ENCODE results near the gene CSMD2. TPM values are rescaled to one million over a fixed set of nuclear protein-coding genes. Genes with fewer than 3 reads are reported as not detected.

The CSMD2 gene
- total RNA-seq, 1 donor from 2014 or later: 0.12 TPM

DNA sequence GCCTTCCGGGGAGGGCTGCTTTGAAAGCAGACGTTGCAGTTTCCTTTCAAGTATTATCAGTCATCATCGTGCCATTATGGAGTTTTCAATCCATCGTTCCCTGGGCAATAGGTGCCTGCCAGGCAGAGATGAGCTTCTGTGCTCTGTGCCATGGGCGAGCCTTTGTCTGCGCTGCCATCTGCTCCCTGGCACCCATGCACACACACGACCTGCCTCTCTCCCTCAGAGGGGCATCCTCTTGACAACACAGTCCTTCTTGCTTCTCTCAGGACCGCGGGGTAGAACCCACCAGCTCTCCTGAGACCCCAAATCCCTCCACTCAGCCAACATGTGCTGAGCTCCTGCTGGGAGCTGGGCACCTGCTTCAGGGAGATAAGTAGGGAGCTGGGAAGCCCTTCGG lies 151.9 kb downstream of the CSMD2 start:
- no peak for DNase-seq (ENCODE audit: extremely low read depth, low read depth, low spot score)

DNA sequence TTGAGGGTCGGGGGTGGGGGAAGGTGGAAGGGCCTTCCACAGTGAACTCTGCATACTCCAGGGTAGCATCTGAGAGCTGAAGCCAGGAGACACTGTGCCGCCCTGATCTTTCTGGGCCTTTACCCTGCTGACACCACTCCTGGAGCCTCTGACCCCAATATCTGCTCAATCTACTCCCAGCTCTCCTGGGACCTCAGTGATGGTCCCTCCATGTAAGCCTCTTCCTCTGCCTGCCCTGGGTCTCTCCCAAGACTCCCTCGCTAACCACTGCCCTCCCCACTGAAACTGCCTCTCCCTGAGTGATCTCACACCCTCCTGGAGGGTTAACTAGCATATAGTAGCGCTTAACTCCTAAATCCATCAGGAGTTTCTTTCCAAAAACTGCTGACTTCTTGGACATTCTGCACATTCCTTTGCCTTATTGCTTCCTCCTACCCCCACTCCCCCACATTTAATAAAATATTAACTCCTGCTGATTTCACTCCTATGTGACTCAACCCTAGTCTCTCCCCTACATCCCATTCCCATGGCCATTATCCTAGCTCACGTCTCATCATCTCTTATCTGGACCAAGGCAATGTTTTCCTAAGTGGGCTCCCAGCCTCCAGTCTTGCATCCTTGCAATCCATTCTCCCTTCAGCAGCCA lies 155.6 kb downstream of the CSMD2 start:
- DNase-seq (ENCODE audit: extremely low read depth, low read depth, low spot score): no peak

DNA sequence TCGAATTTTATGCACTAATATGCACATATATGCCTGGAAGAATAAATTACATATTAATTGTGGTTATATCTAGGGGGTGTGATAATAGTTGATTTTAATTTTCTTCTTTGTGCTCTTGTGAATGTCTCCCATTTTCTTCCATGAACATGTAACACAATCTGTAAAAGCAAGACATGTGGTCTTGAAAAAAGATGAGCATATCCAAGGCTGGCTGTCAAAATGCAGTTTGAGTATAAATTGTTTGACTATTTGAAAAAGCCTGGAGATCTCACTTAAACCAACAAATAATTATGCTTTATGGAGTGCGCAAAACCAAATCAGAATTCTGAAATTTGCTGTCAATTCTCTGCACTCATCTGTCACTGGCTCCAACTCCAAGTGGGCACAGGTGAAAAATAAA lies 157.3 kb downstream of the CSMD2 start:
- DNase-seq (ENCODE audit: extremely low read depth, low read depth, low spot score): no peak

GRCh38 chr1:34005309-34005708 lies 159.7 kb downstream of the CSMD2 start:
- DNase-seq (ENCODE audit: extremely low read depth, low read depth, low spot score): no peak

- DNase-seq (ENCODE audit: extremely low read depth, low read depth, low spot score): no peak
Measured at GRCh38 chr1:34002810-34003209, 162.2 kb downstream of the CSMD2 start.

DNA sequence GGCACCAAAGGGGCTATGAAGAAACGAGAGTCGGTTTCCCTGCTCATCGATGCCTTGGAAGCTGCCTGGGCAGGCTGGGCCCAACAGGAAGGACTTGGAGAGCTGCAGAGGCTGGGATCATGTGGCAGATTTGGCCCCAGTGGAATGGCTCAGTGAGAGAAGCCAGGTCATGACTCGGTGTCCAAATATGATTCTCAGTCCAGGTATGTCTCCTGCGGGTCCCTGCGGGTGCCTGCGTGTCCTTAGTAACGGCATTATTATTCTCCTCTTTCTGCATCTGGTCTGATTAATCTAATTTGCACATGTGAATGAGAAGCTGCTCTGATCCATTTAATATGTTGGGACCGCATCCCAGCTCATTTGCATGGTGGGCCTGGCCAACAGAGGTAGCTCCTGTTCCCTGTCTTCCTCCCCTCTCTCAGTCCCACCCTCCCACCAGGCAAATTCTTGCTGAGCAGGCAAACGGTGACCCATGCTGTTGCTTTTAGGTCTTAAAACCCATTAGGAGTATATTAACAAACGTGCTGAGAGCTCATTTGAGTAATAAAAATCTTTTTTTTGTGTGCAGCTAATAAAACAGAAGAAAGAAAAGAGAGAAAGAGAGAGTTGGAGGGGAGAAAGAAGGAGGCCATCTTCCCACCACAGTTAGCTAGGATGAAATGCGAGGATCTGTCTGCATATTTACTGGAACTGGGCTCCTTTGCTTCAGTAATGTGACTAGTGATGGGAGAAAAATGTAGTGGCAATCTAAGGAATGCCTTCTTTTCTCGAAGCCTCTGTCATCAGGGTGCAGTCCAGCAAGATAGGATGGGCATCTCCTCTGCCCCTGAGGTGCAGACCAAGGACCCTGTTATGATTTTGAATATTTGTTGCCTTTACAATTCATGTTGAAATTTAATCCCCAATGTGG lies 167.6 kb downstream of the CSMD2 start:
- no peak for DNase-seq (ENCODE audit: extremely low read depth, low read depth, low spot score)

GRCh38 chr1:33996281-33996680 lies 168.7 kb downstream of the CSMD2 start:
- no peak for DNase-seq (ENCODE audit: extremely low read depth, low read depth, low spot score)

DNA sequence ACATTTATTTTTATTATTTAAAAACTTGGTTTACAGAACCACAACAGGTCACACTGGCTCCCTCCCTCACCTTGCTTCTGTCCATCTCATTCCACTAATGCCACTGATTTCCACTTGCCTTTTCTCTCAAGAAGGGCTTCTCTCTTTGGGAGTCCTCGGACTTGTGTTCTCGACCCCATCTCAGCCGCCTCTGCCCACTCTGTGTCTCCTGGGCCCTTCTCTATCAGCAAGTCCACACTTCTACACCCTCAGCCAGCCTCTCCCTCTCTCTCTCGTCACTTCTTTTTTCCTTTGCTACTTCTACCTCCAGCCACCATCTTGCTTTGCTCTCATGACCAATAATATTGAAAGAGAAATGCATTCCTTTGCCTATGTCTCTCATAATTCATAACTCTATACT lies 171.7 kb downstream of the CSMD2 start:
- no peak for DNase-seq (ENCODE audit: extremely low read depth, low read depth, low spot score)

DNA sequence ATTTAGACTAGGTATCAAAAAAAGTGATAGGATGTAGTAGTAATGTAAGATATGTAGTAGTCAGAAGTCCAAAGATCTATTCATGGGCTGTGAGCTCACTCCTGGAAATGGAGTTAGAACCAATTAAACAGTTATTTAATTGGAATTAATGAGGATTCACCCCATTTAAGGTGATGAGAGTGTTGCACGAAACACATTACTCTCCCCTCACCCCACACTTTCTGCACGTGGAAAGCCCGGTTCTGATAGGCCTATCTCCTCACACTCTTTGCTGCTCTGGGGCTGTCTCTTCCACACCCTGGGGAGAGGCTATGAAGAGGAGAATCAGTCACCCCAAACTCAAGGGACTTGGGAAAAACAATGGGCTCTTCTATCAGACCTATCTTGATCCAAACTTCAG lies 174.7 kb downstream of the CSMD2 start:
- DNase-seq (ENCODE audit: extremely low read depth, low read depth, low spot score): no peak

- no peak for DNase-seq (ENCODE audit: extremely low read depth, low read depth, low spot score)
Measured at GRCh38 chr1:33988161-33988560, 176.9 kb downstream of the CSMD2 start.

- no peak for DNase-seq (ENCODE audit: extremely low read depth, low read depth, low spot score)
Measured at GRCh38 chr1:33986390-33987095, 178.5 kb downstream of the CSMD2 start.

DNA sequence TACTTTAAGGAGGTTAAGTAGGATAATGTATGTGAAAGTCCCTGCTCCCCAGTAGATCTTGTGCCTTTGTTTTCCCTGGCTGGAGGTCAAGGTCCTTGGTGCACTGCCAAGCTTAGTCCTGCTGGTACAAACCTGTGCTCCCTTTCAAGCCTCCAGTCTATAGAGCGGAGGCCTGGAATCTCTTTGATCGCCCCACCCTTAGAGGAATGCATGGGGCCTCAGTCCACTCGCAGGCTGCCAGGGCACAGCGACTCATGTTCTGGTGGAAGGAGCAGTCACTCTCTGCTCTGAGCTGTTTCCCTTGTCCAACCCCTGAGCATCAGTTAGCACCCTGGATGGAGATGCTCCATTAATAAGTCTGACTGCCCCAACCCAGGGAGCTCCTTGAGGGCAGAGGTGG lies 179.4 kb downstream of the CSMD2 start:
- no peak for DNase-seq (ENCODE audit: extremely low read depth, low read depth, low spot score)

GRCh38 chr1:33984906-33985565 lies 180.0 kb downstream of the CSMD2 start:
- no peak for DNase-seq (ENCODE audit: extremely low read depth, low read depth, low spot score)

- DNase-seq (ENCODE audit: extremely low read depth, low read depth, low spot score): no peak
Measured at GRCh38 chr1:33982419-33982818, 182.6 kb downstream of the CSMD2 start.

- no peak for DNase-seq (ENCODE audit: extremely low read depth, low read depth, low spot score)
Measured at GRCh38 chr1:33979341-33979740, 185.7 kb downstream of the CSMD2 start.

- no peak for DNase-seq (ENCODE audit: extremely low read depth, low read depth, low spot score)
Measured at GRCh38 chr1:33975961-33976360, 189.1 kb downstream of the CSMD2 start.

DNA sequence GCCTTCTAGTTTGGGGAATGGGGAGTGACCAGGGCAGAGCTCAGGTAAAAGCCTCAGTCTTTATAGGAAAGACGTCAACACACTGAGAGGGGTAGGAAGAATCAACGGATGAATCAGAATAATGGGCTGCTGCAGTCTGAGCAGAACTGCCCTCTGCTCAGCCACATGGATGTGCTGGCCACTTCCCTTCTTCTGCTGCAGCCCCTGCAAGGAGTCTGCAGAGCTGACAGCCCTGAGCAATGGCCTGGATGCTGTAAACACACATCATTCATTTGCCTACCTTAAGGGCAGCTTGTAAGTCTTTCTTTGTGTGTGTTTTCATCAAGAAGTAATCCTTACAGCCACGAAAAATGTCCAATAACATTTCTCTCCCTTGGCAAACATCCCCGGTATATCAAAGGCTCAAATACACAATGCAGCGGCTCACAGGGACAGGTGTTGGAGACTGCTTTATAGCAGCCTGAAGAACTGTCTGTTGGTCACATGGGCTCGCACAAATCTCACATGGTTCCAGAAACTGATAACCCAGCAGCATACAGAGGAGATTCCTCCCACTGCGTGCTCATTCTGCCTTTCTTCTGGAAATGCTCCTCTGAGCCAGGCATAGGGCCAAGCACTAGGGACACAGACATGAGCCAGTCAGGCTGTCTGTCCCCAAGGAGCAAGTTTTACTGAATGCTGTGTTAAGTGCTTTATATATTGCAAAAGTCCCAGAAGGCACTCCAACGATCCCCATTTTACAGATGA lies 191.1 kb downstream of the CSMD2 start:
- DNase-seq (ENCODE audit: extremely low read depth, low read depth, low spot score): no peak

DNA sequence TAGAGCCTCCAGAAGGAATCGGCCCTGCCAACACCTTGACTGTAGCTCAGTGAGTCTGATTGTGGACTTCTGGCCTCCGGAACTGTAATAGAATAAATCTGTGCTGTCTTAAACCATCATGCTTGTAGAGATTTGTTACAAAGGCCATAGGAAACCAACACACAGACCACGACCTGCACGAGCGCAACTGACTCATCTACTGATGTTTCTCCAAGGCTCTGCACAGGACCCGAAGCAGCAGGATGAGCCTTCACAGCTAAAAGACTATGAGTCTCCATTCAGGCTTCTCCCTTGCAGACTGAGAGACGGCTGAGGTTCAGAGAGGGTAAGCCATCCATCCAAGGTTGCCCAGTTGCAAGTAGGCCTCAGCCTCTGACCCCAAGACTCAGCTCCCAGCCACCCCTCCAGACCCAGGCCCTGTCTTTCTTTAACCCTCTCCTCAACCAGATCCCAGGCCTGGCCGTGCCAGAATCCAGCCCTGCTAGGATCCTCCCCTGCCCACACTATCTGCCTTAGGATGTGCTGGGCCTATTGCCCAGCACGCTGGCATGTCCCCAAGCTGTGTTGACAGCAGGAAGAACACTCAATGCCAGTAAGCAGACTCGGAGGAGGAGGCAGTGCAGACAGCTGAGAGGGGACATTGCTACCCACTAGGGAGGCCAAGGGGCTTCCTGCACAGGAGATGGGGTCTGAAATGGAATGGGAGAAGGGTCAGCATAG lies 192.2 kb downstream of the CSMD2 start:
- DNase-seq (ENCODE audit: extremely low read depth, low read depth, low spot score): no peak

DNA sequence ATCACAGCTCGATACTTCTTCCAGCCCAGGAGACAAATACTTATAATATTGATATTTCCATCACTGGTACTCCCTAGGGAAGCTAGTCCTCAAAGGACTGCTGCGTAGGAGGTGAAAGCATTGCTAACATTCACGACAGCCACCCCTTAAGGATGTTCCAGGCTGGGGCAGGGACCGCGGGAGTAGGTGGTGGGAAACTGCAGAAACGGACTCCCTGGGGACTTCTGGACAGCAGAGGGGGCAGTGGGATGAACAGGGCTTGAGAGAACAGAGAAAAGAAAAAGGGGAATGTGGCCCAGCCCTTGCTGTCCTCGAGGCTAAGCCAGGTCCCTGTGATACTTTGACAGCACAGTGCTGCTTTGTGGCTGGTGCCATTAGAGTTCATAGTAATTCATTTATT lies 193.1 kb downstream of the CSMD2 start:
- no peak for DNase-seq (ENCODE audit: extremely low read depth, low read depth, low spot score)

All from glomerular endothelial cell (primary cell).